Measurements from ENCODE around the gene LIN7B. TPM values are rescaled to one million over a fixed set of nuclear protein-coding genes. Genes with fewer than 3 reads are reported as not detected.

The LIN7B gene
- total and polyA plus RNA-seq, 2 of the 13 experiments (the other 11 are each of a cell fraction or from before 2014, with no cell fraction given) = 5.3 to 7.6 TPM

- no peak for TF ChIP-seq ELF3 (CRISPR knock-in tag; IDR thresholded peaks at IDR 0.05)
- peak; percentile 60; the same call in 1 of the 2 replicates for TF ChIP-seq ZBTB26 (CRISPR knock-in tag; IDR thresholded peaks at IDR 0.05; ENCODE audit: borderline replicate concordance)
- no peak for TF ChIP-seq ZNF512 (CRISPR knock-in tag; IDR thresholded peaks at IDR 0.05)
- TF ChIP-seq FOXP4 (CRISPR knock-in tag; IDR thresholded peaks at IDR 0.05) = no peak
- TF ChIP-seq NFIB (CRISPR knock-in tag; IDR thresholded peaks at IDR 0.05; ENCODE audit: borderline replicate concordance) = no peak
- TF ChIP-seq ZNF747 (CRISPR knock-in tag; IDR thresholded peaks at IDR 0.05; ENCODE audit: borderline replicate concordance) = peak; percentile 75
- no peak for TF ChIP-seq NAIF1 (CRISPR knock-in tag; IDR thresholded peaks at IDR 0.05; ENCODE audit: borderline replicate concordance)
- no peak for TF ChIP-seq TCF12 (IDR thresholded peaks at IDR 0.05)
- TF ChIP-seq TCF12 (CRISPR knock-in tag; IDR thresholded peaks at IDR 0.05) = peak; percentile 73; the same call in 1 of the 2 replicates
- TF ChIP-seq MEIS1 (CRISPR knock-in tag; IDR thresholded peaks at IDR 0.05; ENCODE audit: borderline replicate concordance) = no peak; the same call in 1 of the 2 replicates
- TF ChIP-seq ZNF740 (CRISPR knock-in tag; IDR thresholded peaks at IDR 0.05) = no peak; the same call in 1 of the 2 replicates
- TF ChIP-seq AGO2 (optimal IDR thresholded peaks at IDR 0.05; ENCODE audit: low read depth, low read length) = peak; percentile 38
- peak; percentile 88 for TF ChIP-seq NFAT5 (CRISPR knock-in tag; IDR thresholded peaks at IDR 0.05)
- TF ChIP-seq KAT7 (CRISPR knock-in tag; IDR thresholded peaks at IDR 0.05; ENCODE audit: borderline replicate concordance) = no peak
- no peak for TF ChIP-seq TBX3 (IDR thresholded peaks at IDR 0.05; ENCODE audit: borderline replicate concordance)
Measured at GRCh38 chr19:49150106-49150943, 36.2 kb downstream of the LIN7B start (continued).

Measured in HepG2 (cell line).